ENCODE data around the gene OR10J4. TPM values are rescaled to one million over a fixed set of nuclear protein-coding genes. Genes with fewer than 3 reads are reported as not detected.

OR10J4 gene
- total and polyA plus RNA-seq, 2 of the 4 experiments (the other 2 are of a cell fraction): not detected

GRCh38 chr1:159406821-159407220, 25.2 kb upstream of the OR10J4 start:
- in situ Hi-C loops (cut with MboI; ENCODE audit: low sequenced_read_pairs): no loop called here
- H2AK5ac ChIP-seq (ENCODE audit: low read depth, low read length): no peak overlapping the region

More at GRCh38 chr1:159406821-159407220, 25.2 kb upstream of the OR10J4 start:
- no peak overlapping the region for H4K91ac ChIP-seq (ENCODE audit: insufficient read depth, low read depth, low read length)
- H4K8ac ChIP-seq (ENCODE audit: low read depth in 2 of 2, low read length in 2 of 2): no peak overlapping the region
- WGBS, 2 experiments (ENCODE audit: extremely low coverage in 2 of 2, insufficient read length in 1 of 2): no CpG with 5 or more reads among the region's 2 CpGs
- no peaks in the 10 kb centered on the region for H4K20me1 ChIP-seq (ENCODE audit: insufficient read depth, low read length)
- no TSS peak for BruUV-seq (replicated peaks)
- dilution Hi-C loops (cut with HindIII; ENCODE audit: low sequenced_read_pairs, unreplicated experiment): no loop called here
- H4K5ac ChIP-seq (ENCODE audit: low read depth, low read length): no peak overlapping the region
- no peak for TF ChIP-seq CEBPB (IDR thresholded peaks at IDR 0.05; ENCODE audit: low read depth, low read length)
- no peak for TF ChIP-seq CTCF (conservative IDR thresholded peaks at IDR 0.05; ENCODE audit: low read depth, low read length)
- no peak for TF ChIP-seq BHLHE40 (IDR thresholded peaks at IDR 0.05; ENCODE audit: low read depth, low read length)
- no peak for TF ChIP-seq FOS (IDR thresholded peaks at IDR 0.05; ENCODE audit: low read depth, low read length)
- TF ChIP-seq POLR2A (IDR thresholded peaks at IDR 0.05; ENCODE audit: low read depth, low read length): no peak
- TF ChIP-seq NFE2L2 (IDR thresholded peaks at IDR 0.05; ENCODE audit: low read depth, low read length): no peak
- TF ChIP-seq CHD1 (IDR thresholded peaks at IDR 0.05; ENCODE audit: low read depth, low read length): no peak
- no peak for TF ChIP-seq SMC3 (IDR thresholded peaks at IDR 0.05; ENCODE audit: low read depth, low read length)
- no peak for TF ChIP-seq RFX5 (IDR thresholded peaks at IDR 0.05; ENCODE audit: low read depth, low read length)
- H3K9ac ChIP-seq (ENCODE audit: low read depth, low read length): no peak overlapping the region
- DNase-seq (no peak), ATAC-seq (ENCODE audit: low read depth) (no peak)
- H2BK15ac ChIP-seq (ENCODE audit: low read depth, low read length): no peak overlapping the region
- intact Hi-C loops (cut with micrococcal nuclease): no loop called here
- H2AK9ac ChIP-seq (replicated peaks; ENCODE audit: low read depth, low read length, poor library complexity): no peak overlapping the region
- no peak overlapping the region for H2AFZ ChIP-seq (replicated peaks; ENCODE audit: low read length, poor library complexity)
- H3K27ac ChIP-seq (ENCODE audit: insufficient read depth, low read length): no peak overlapping the region
- no peak overlapping the region for H3K4me2 ChIP-seq (ENCODE audit: low read depth, low read length)
- no peak overlapping the region for H3K14ac ChIP-seq (replicated peaks; ENCODE audit: low read depth, low read length)
- no peak overlapping the region for H2BK20ac ChIP-seq (ENCODE audit: low read depth, low read length)
- no peak overlapping the region for H3K23ac ChIP-seq (ENCODE audit: low read depth, low read length)
- H3K4me3 ChIP-seq (ENCODE audit: insufficient read depth, low read depth, low read length): no peak overlapping the region
- ChIA-PET CTCF (no interaction called here), POLR2A (ENCODE audit: unreplicated experiment) (no interaction called here)
- no peaks in the 10 kb centered on the region for H3K9me1 ChIP-seq (ENCODE audit: insufficient read depth, low read length)
- no peaks in the 10 kb centered on the region for H3K4me1 ChIP-seq (ENCODE audit: control insufficient read depth, insufficient read depth, low read length)
- no peak overlapping the region for H3K56ac ChIP-seq (ENCODE audit: extremely low read depth, insufficient read depth, low read length)
- no peak overlapping the region for H3K4ac ChIP-seq (ENCODE audit: low read depth, low read length)
- H3K9me3 ChIP-seq (ENCODE audit: control insufficient read depth, insufficient read depth, low read length): 0 out of 2 replicates have a peak, but pooled peaks cover 5% of the 10 kb centered on the region
- no peaks in the 10 kb centered on the region for H3K27me3 ChIP-seq (ENCODE audit: control insufficient read depth, insufficient read depth, low read length)
- no peaks in the 10 kb centered on the region for H3K36me3 ChIP-seq (ENCODE audit: control insufficient read depth, insufficient read depth, low read length)
- H3K79me1 ChIP-seq (ENCODE audit: low read depth in 1 of 2, low read length in 2 of 2): no peaks in the 10 kb centered on the region
- H2BK5ac ChIP-seq (ENCODE audit: low read depth, low read length, poor library complexity, severe bottlenecking): no peak overlapping the region
- no peak overlapping the region for H3K18ac ChIP-seq (ENCODE audit: low read depth, low read length)
- H2BK120ac ChIP-seq (ENCODE audit: low read depth, low read length): no peak overlapping the region
